CD4-positive, alpha-beta T cell (primary cell): Measurements from ENCODE around the gene VRK1. TPM values are rescaled to one million over a fixed set of nuclear protein-coding genes. Genes with fewer than 3 reads are reported as not detected.
"Not testable (repeated sequence)": the region's sequence is repeated elsewhere in the genome, so short reads cannot be mapped to it uniquely, and the experiment has no call there.

ENCODE experiments used
- ATAC-seq: fragments of 200-7000 bp; cut with Tn5 transposase; one replicate; pipeline ENCODE4 v1.10.0; 2022; ENCODE audit warnings: mild to moderate bottlenecking; ENCODE audit not compliant: poor library complexity
- CTCF ChIA-PET: fragments of 350-600 bp; sonication (Branson Sonifier 250); formaldehyde crosslinking; loops from one replicate; lab custom pipeline; 2021; ENCODE audit warnings: antibody characterized with exemption, inconsistent platforms; lab: Charles Lee
- POLR2A ChIA-PET: fragments of 350-600 bp; sonication (Branson Sonifier 250); formaldehyde crosslinking; loops from one replicate; lab custom pipeline; 2021; ENCODE audit warnings: antibody characterized with exemption, inconsistent platforms; lab: Charles Lee
- DNase-seq, 14 experiments: peaks; one replicate each; pipeline ENCODE4 v3.0.0-alpha.2; 2013 to 2020; ENCODE audit warnings: mixed read lengths in 2 of 14
- H3K27ac ChIP-seq, 2 donors: one replicate each; pipeline versions ENCODE4 v1.5.1 to v1.7.0; 2013; ENCODE audit warnings: low read length in 2 of 2, low read depth in 1 of 2, mild to moderate bottlenecking in 1 of 2
- H3K27me3 ChIP-seq, 2 experiments: 1 replicate in 1 of 2; 2 replicates in 1 of 2; pipeline versions ENCODE4 v1.6.1 to v1.7.0; 2013; ENCODE audit warnings: low read length in 2 of 2, control low read depth in 1 of 2, mild to moderate bottlenecking in 1 of 2, moderate library complexity in 1 of 2; ENCODE audit not compliant: insufficient read depth in 2 of 2, control insufficient read depth in 1 of 2
- H3K36me3 ChIP-seq: one replicate; pipeline ENCODE4 v1.6.1; 2013; ENCODE audit warnings: low read length, control low read depth; ENCODE audit not compliant: insufficient read depth
- H3K4me1 ChIP-seq: one replicate; pipeline ENCODE4 v1.6.1; 2013; ENCODE audit warnings: low read length, control low read depth; ENCODE audit not compliant: insufficient read depth
- H3K4me3 ChIP-seq: one replicate; pipeline ENCODE4 v1.5.1; 2013; ENCODE audit warnings: mild to moderate bottlenecking, low read length, moderate library complexity
- H3K9me3 ChIP-seq, 2 experiments: 1 replicate in 1 of 2; 2 replicates in 1 of 2; pipeline versions ENCODE4 v1.6.1 to v1.7.0; 2013; ENCODE audit warnings: low read length in 2 of 2, mild to moderate bottlenecking in 2 of 2, control low read depth in 1 of 2, moderate library complexity in 1 of 2; ENCODE audit not compliant: control insufficient read depth in 1 of 2, insufficient read depth in 1 of 2
- H3K27ac Mint-ChIP-seq: one replicate; pipeline ENCODE4 v1.8.0; 2020; ENCODE audit warnings: mixed read lengths
- H3K27me3 Mint-ChIP-seq: one replicate; pipeline ENCODE4 v1.8.0; 2021; ENCODE audit warnings: mixed read lengths
- H3K36me3 Mint-ChIP-seq: one replicate; pipeline ENCODE4 v1.8.0; 2021; ENCODE audit warnings: low read depth, mixed read lengths
- H3K4me1 Mint-ChIP-seq: one replicate; pipeline ENCODE4 v1.8.0; 2021; ENCODE audit warnings: low read depth, mixed read lengths
- H3K4me3 Mint-ChIP-seq: one replicate; pipeline ENCODE4 v1.8.0; 2020; ENCODE audit warnings: mild to moderate bottlenecking, mixed read lengths
- H3K9me3 Mint-ChIP-seq: one replicate; pipeline ENCODE4 v1.8.0; 2020; ENCODE audit warnings: mixed read lengths
- intact Hi-C, 2 experiments: fragments of 100-400 bp; cut with DNase I in 1 of 2; cut with micrococcal nuclease in 1 of 2; formaldehyde crosslinking; loops; one replicate each; pipeline versions ENCODE4 v1.15.1 to v1.9.0; 2023 to 2025; cut with DNase I, micrococcal nuclease
- total RNA-seq, 174 experiments: library from RNA in 2 of 174; stranded (reverse) in 2 of 174; gene quantifications; one replicate each; pipeline ENCODE4 v1.2.3 and lab custom pipeline; 2021 to 2026
- TF ChIP-seq, protein P1 (sequence below): fragments of 200-600 bp; IDR thresholded peaks from one replicate; pipeline ENCODE4 v1.8.0; 2022; ENCODE audit warnings: antibody characterized with exemption, mild to moderate bottlenecking

VRK1 gene
- total RNA-seq, 2 experiments from 2014 or later, result 36.7 to 41.0 TPM

DNA sequence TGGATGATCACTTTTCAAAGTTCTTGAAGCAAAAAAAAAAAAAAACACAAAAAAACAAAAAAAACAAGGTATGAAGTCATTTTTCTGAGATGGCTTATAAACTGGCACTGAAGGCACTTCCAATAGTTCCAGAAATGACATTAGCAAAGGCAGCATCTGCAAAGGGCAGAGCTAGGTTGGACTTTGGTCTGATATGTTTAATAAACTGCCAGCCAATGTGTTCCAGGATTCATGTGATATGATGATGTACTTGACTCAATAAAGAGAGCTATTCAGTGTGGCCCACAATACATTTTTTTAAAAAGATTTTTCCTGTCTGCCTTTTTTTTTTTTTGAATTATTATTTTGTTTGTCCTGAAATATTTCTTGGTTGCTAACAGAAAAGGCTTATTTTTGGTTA lies 79.6 kb downstream of the VRK1 start:
- CTCF ChIA-PET, result interaction anchor here (1.2 kb wide), 1 partner anchor 15 kb away, joined by 4 read pairs; no protein-coding TSS in a partner anchor
- no peak overlapping the region for H3K4me3 ChIP-seq
- no peak overlapping the region for H3K27ac ChIP-seq
- ATAC-seq (no peak), DNase-seq (no peak)
- peaks cover 6% of the 10 kb centered on the region for H3K36me3 ChIP-seq
- no peak overlapping the region for H3K4me3 Mint-ChIP-seq
- no peaks in the 10 kb centered on the region for H3K9me3 ChIP-seq
- no peaks in the 10 kb centered on the region for H3K4me1 ChIP-seq
- POLR2A ChIA-PET, result no interaction called here
- no peaks in the 10 kb centered on the region for H3K27me3 Mint-ChIP-seq
- no peaks in the 10 kb centered on the region for H3K27me3 ChIP-seq
- TF ChIP-seq, protein P1, sequence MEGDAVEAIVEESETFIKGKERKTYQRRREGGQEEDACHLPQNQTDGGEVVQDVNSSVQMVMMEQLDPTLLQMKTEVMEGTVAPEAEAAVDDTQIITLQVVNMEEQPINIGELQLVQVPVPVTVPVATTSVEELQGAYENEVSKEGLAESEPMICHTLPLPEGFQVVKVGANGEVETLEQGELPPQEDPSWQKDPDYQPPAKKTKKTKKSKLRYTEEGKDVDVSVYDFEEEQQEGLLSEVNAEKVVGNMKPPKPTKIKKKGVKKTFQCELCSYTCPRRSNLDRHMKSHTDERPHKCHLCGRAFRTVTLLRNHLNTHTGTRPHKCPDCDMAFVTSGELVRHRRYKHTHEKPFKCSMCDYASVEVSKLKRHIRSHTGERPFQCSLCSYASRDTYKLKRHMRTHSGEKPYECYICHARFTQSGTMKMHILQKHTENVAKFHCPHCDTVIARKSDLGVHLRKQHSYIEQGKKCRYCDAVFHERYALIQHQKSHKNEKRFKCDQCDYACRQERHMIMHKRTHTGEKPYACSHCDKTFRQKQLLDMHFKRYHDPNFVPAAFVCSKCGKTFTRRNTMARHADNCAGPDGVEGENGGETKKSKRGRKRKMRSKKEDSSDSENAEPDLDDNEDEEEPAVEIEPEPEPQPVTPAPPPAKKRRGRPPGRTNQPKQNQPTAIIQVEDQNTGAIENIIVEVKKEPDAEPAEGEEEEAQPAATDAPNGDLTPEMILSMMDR, result no peak
- no peak overlapping the region for H3K27ac Mint-ChIP-seq
- no peaks in the 10 kb centered on the region for H3K9me3 Mint-ChIP-seq
- intact Hi-C loops, result no loop called here
- peaks cover 70% of the 10 kb centered on the region for H3K36me3 Mint-ChIP-seq
- H3K4me1 Mint-ChIP-seq, result no peaks in the 10 kb centered on the region

DNA sequence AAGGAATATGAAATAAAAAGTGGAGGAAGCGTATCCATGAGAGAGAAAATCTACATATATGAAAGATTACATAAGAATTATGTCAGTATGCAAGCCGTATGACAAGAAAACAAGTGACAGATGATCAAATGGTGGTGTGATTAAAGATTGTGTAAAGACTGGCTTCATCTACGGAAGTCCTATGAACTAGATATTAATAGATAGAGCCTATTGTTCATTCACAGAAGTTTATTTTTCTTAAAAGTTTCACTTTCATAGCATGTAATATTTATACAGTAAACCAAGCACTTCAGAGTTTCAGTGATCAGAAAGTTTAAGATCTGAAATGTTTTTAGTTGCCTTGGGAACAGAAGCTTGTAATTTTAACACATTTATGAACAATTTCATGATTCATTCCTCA lies 84.5 kb downstream of the VRK1 start:
- ATAC-seq (no peak), DNase-seq (no peak)
- Mint-ChIP-seq H3K4me1 (no peaks in the 10 kb centered on the region), H3K27me3 (no peaks in the 10 kb centered on the region), H3K27ac (no peak overlapping the region), H3K9me3 (peaks cover 4% of the 10 kb centered on the region), H3K4me3 (no peak overlapping the region), H3K36me3 (peaks cover 61% of the 10 kb centered on the region)
- Histone ChIP-seq H3K27me3 (no peaks in the 10 kb centered on the region), H3K9me3 (no peaks in the 10 kb centered on the region), H3K27ac (no peak overlapping the region), H3K4me1 (no peaks in the 10 kb centered on the region), H3K36me3 (peaks cover 6% of the 10 kb centered on the region), H3K4me3 (no peak overlapping the region)
- ChIA-PET CTCF (no interaction called here), POLR2A (no interaction called here)
- intact Hi-C loops, result no loop called here
- TF ChIP-seq, protein P1, result no peak

DNA sequence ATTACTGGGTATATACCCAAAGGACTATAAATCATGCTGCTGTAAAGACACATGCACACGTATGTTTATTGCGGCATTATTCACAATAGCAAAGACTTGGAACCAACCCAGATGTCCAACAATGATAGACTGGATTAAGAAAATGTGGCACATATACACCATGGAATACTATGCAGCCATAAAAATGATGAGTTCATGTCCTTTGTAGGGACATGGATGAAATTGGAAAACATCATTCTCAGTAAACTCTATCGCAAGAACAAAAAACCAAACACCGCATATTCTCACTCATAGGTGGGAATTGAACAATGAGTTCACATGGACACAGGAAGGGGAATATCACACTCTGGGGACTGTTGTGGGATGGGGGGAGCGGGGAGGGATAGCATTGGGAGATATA lies 86.8 kb downstream of the VRK1 start:
- H3K36me3 ChIP-seq, H3K9me3 ChIP-seq, ATAC-seq, H3K4me3 Mint-ChIP-seq, POLR2A ChIA-PET, H3K9me3 Mint-ChIP-seq, H3K27ac Mint-ChIP-seq, H3K27me3 Mint-ChIP-seq, H3K4me3 ChIP-seq, CTCF ChIA-PET, H3K4me1 Mint-ChIP-seq, H3K4me1 ChIP-seq, H3K27me3 ChIP-seq, DNase-seq, H3K27ac ChIP-seq, intact Hi-C loops: not testable (repeated sequence)
- peaks cover 47% of the 10 kb centered on the region for H3K36me3 Mint-ChIP-seq

DNA sequence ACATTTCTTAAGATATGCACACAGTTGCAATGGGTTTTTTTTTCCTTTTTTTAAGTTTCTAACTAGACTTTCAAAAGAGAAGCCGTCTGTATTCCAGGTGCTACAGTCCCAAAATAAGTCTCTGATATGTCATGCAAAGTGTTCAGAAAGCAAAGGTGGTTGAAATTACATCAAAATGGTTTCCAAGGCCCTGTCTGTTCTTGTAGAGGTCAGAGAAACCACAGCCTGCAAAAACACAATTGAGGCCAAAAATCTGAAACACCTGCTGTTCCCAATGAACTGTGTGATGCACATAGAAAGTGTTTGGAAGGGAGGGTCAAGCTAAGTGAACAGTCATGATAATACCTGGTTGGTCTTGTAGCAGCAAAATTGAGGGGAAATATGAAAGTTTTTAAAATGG lies 91.0 kb downstream of the VRK1 start:
- Histone ChIP-seq H3K4me1 (no peaks in the 10 kb centered on the region), H3K27me3 (no peaks in the 10 kb centered on the region), H3K27ac (no peak overlapping the region), H3K36me3 (no peaks in the 10 kb centered on the region), H3K4me3 (no peak overlapping the region), H3K9me3 (no peaks in the 10 kb centered on the region)
- POLR2A ChIA-PET, result no interaction called here
- no peaks in the 10 kb centered on the region for H3K27me3 Mint-ChIP-seq
- intact Hi-C loops, result no loop called here
- DNase-seq, result no peak
- H3K4me3 Mint-ChIP-seq, result no peak overlapping the region
- H3K9me3 Mint-ChIP-seq, result no peaks in the 10 kb centered on the region
- CTCF ChIA-PET, result no interaction called here
- no peaks in the 10 kb centered on the region for H3K4me1 Mint-ChIP-seq
- H3K36me3 Mint-ChIP-seq, result peaks cover 12% of the 10 kb centered on the region
- H3K27ac Mint-ChIP-seq, result no peak overlapping the region
- no peak for ATAC-seq
- TF ChIP-seq, protein P1, result no peak
